ENCODE measurements around the gene PRAMEF12.

GRCh38 chr1:12748778-12749355 lies 24.7 kb upstream of the PRAMEF12 start:
- TF ChIP-seq MAX (CRISPR knock-in tag; IDR thresholded peaks at IDR 0.05) (no peak), CTCF (IDR thresholded peaks at IDR 0.05) (no peak)

All from WTC11 (cell line).